ENCODE data around the gene KIZ. TPM values are rescaled to one million over a fixed set of nuclear protein-coding genes. Genes with fewer than 3 reads are reported as not detected.

KIZ gene
- total RNA-seq, 1 donor = 40.5 TPM

DNA sequence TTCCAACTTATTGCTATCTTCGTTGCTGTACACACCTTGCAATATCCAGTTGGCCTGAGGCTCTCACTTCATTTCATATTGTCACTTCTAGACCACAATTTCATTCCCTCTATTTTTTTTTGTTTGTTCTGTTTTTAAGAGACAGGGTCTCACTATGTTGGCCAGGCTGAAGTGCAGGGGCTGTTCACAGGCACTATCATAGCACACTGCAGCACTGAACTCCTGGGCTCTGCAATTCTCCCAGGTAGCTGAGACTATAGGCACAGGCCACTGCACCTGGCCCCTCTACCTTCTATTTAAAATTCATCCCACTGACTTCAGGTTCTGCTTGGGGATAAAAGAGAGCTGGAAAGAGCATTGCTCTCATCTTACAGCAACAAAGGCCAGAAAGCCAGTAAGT is 15.1 kb upstream of the KIZ start:
- Histone ChIP-seq H3K27ac (ENCODE audit: low read depth, low read length) (no peak overlapping the region), H3K79me2 (ENCODE audit: insufficient read depth, low read length) (no peaks in the 10 kb centered on the region), H2AFZ (ENCODE audit: low read length) (no peak overlapping the region), H3K36me3 (ENCODE audit: insufficient read depth, low read length) (no peaks in the 10 kb centered on the region), H4K20me1 (ENCODE audit: insufficient read depth, low read length) (no peaks in the 10 kb centered on the region), H3K4me1 (ENCODE audit: insufficient read depth, low read length) (no peaks in the 10 kb centered on the region), H3K4me2 (ENCODE audit: insufficient read depth, low read length) (no peak overlapping the region), H3K27me3 (ENCODE audit: insufficient read depth, low read length) (peaks cover 35% of the 10 kb centered on the region), H3K4me3 (ENCODE audit: insufficient read depth, low read length) (no peak overlapping the region), H3K9me3 (ENCODE audit: low read depth, low read length) (no peaks in the 10 kb centered on the region)
- no peak for DNase-seq (ENCODE audit: insufficient read length, low spot score, missing footprints)
- TF ChIP-seq, protein P1, sequence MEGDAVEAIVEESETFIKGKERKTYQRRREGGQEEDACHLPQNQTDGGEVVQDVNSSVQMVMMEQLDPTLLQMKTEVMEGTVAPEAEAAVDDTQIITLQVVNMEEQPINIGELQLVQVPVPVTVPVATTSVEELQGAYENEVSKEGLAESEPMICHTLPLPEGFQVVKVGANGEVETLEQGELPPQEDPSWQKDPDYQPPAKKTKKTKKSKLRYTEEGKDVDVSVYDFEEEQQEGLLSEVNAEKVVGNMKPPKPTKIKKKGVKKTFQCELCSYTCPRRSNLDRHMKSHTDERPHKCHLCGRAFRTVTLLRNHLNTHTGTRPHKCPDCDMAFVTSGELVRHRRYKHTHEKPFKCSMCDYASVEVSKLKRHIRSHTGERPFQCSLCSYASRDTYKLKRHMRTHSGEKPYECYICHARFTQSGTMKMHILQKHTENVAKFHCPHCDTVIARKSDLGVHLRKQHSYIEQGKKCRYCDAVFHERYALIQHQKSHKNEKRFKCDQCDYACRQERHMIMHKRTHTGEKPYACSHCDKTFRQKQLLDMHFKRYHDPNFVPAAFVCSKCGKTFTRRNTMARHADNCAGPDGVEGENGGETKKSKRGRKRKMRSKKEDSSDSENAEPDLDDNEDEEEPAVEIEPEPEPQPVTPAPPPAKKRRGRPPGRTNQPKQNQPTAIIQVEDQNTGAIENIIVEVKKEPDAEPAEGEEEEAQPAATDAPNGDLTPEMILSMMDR (IDR thresholded peaks at IDR 0.05; ENCODE audit: extremely low read depth, low read depth, low read length) = no peak

DNA sequence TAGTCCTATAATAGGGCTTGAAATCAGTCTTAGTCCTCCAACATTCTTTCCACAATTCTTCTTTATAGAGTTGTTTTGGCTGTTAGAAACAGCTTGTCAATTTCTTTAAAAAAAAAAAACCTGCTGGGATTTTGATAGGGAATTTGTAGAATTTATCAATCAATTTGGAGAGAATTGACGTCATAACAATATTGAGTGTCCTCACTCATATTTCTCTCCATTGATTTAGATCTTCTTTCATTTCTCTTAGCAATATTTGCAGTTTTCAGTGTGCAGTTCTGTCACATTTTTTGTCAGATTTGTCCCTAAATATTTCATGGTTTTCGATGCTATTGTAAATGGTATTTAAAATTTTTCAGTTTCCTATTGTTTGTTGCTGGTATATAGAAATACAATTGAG is 14.5 kb upstream of the KIZ start:
- no peaks in the 10 kb centered on the region for H3K4me1 ChIP-seq (ENCODE audit: insufficient read depth, low read length)
- H3K9me3 ChIP-seq (ENCODE audit: low read depth, low read length) = no peaks in the 10 kb centered on the region
- H3K79me2 ChIP-seq (ENCODE audit: insufficient read depth, low read length) = no peaks in the 10 kb centered on the region
- no peaks in the 10 kb centered on the region for H4K20me1 ChIP-seq (ENCODE audit: insufficient read depth, low read length)
- H3K4me2 ChIP-seq (ENCODE audit: insufficient read depth, low read length) = no peak overlapping the region
- no peak overlapping the region for H3K27ac ChIP-seq (ENCODE audit: low read depth, low read length)
- no peak for DNase-seq (ENCODE audit: insufficient read length, low spot score, missing footprints)
- TF ChIP-seq, protein P1 (IDR thresholded peaks at IDR 0.05; ENCODE audit: extremely low read depth, low read depth, low read length) = no peak
- no peaks in the 10 kb centered on the region for H3K36me3 ChIP-seq (ENCODE audit: insufficient read depth, low read length)
- H3K27me3 ChIP-seq (ENCODE audit: insufficient read depth, low read length) = peaks cover 29% of the 10 kb centered on the region
- H2AFZ ChIP-seq (ENCODE audit: low read length) = no peak overlapping the region
- H3K4me3 ChIP-seq (ENCODE audit: insufficient read depth, low read length) = no peak overlapping the region

DNA sequence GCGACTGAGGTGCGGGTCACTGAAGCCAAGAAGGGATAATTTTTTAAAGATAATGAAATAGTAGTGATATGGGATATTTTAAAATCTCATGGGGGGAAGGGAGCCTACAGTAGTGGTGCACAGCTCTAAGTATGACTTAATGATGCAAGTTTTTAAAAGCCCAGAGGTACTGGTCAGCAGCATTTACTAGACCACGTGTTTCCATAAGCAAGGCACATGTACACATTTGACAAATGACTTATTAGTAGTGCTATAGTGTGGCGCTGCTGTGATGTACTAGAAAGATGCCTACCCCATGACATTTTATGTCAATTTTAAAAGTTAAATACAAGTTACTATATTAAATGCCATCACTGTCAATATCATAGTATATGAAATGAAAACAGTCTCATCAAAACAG is 12.2 kb upstream of the KIZ start:
- no peaks in the 10 kb centered on the region for H3K79me2 ChIP-seq (ENCODE audit: insufficient read depth, low read length)
- H3K36me3 ChIP-seq (ENCODE audit: insufficient read depth, low read length) = no peaks in the 10 kb centered on the region
- H3K4me2 ChIP-seq (ENCODE audit: insufficient read depth, low read length) = no peak overlapping the region
- no peak overlapping the region for H3K4me3 ChIP-seq (ENCODE audit: insufficient read depth, low read length)
- TF ChIP-seq, protein P1 (IDR thresholded peaks at IDR 0.05; ENCODE audit: extremely low read depth, low read depth, low read length) = no peak
- no peak overlapping the region for H3K27ac ChIP-seq (ENCODE audit: low read depth, low read length)
- no peaks in the 10 kb centered on the region for H4K20me1 ChIP-seq (ENCODE audit: insufficient read depth, low read length)
- no peaks in the 10 kb centered on the region for H3K9me3 ChIP-seq (ENCODE audit: low read depth, low read length)
- H3K27me3 ChIP-seq (ENCODE audit: insufficient read depth, low read length) = peaks cover 9% of the 10 kb centered on the region
- DNase-seq (ENCODE audit: insufficient read length, low spot score, missing footprints) = no peak
- H3K4me1 ChIP-seq (ENCODE audit: insufficient read depth, low read length) = no peaks in the 10 kb centered on the region
- H2AFZ ChIP-seq (ENCODE audit: low read length) = no peak overlapping the region

DNA sequence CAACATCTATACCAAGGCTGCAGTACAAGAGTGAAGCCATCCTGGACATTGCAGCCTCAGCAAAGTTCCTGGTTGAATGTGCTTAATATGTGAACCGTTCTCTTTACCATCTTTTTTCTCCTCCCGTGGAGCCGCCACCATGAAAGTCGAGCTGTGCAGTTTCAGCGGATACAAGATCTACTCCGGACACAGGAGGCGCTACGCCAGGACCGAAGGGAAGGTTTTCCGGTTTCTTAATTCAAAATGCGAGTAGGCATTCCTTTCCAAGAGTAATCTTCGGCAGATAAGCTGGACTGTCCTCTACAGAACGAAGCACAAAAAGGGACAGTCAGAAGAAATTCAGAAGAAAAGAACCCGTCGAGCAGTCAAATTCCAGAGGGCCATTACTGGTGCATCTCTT is 11.3 kb upstream of the KIZ start:
- Histone ChIP-seq H3K4me1 (ENCODE audit: insufficient read depth, low read length) (no peaks in the 10 kb centered on the region), H2AFZ (ENCODE audit: low read length) (no peak overlapping the region), H3K27ac (ENCODE audit: low read depth, low read length) (no peak overlapping the region), H3K79me2 (ENCODE audit: insufficient read depth, low read length) (no peaks in the 10 kb centered on the region), H4K20me1 (ENCODE audit: insufficient read depth, low read length) (no peaks in the 10 kb centered on the region), H3K9me3 (ENCODE audit: low read depth, low read length) (no peaks in the 10 kb centered on the region), H3K4me2 (ENCODE audit: insufficient read depth, low read length) (no peak overlapping the region), H3K27me3 (ENCODE audit: insufficient read depth, low read length) (peaks cover 10% of the 10 kb centered on the region), H3K36me3 (ENCODE audit: insufficient read depth, low read length) (no peaks in the 10 kb centered on the region), H3K4me3 (ENCODE audit: insufficient read depth, low read length) (no peak overlapping the region)
- TF ChIP-seq, protein P1 (IDR thresholded peaks at IDR 0.05; ENCODE audit: extremely low read depth, low read depth, low read length) = no peak
- no peak for DNase-seq (ENCODE audit: insufficient read length, low spot score, missing footprints)
